ENCODE results near the gene DCAF7. TPM values are rescaled to one million over a fixed set of nuclear protein-coding genes. Genes with fewer than 3 reads are reported as not detected.

DCAF7 gene
- total RNA-seq, 4 donors from 2014 or later = 24.9 to 45.2 (median 34.2) TPM

GRCh38 chr17:63523253-63523855 lies 26.9 kb upstream of the DCAF7 start, which contains the start of gene KCNH6:
Gene KCNH6 (plus strand): TSS chr17:63523358. CDS start chr17:63523414, 56 bp downstream.
- H3K27me3 ChIP-seq = peaks cover 0 to 62% (median 0%) of the 10 kb centered on the region in 4 donors
- peak within 1 kb of the TSS; percentile 24 to 42 (median 36) for H3K4me3 ChIP-seq
- H3K36me3 ChIP-seq = no peaks in the 10 kb centered on the region
- H3K9me3 ChIP-seq = no peaks in the 10 kb centered on the region
- TF ChIP-seq EP300 (IDR thresholded peaks at IDR 0.05) (no peak), POLR2A (IDR thresholded peaks at IDR 0.05; ENCODE audit: low read depth) (no peak), CTCF (IDR thresholded peaks at IDR 0.05) (no peak), POLR2AphosphoS5 (IDR thresholded peaks at IDR 0.05) (no peak)
- H3K4me1 ChIP-seq = peaks cover 0 to 13% (median 9%) of the 10 kb centered on the region in 4 donors
- no peak within 1 kb of the TSS for H3K27ac ChIP-seq (replicated peaks in 1 of 4)
- WGBS = 12% methylated on average over 32 of the region's 38 CpGs
- intact Hi-C loops (cut with DNase I) = no loop called here
- no peak for DNase-seq (ENCODE audit: extremely low spot score)

GRCh38 chr17:63524051-63524450 lies 26.2 kb upstream of the DCAF7 start:
- no peak overlapping the region for H3K4me3 ChIP-seq
- no peak for DNase-seq (ENCODE audit: extremely low spot score)

GRCh38 chr17:63525190-63525946 lies 24.9 kb upstream of the DCAF7 start:
- intact Hi-C loops (cut with DNase I) = no loop called here
- WGBS = 55% methylated on average over 6 of the region's 6 CpGs
- Histone ChIP-seq H3K27ac (replicated peaks in 1 of 4) (no peak overlapping the region), H3K4me3 (no peak overlapping the region), H3K4me1 (peaks cover 0 to 13% (median 9%) of the 10 kb centered on the region in 4 donors), H3K27me3 (peaks cover 0 to 51% (median 0%) of the 10 kb centered on the region in 4 donors), H3K9me3 (no peaks in the 10 kb centered on the region), H3K36me3 (no peaks in the 10 kb centered on the region)
- no peak for TF ChIP-seq POLR2AphosphoS5 (IDR thresholded peaks at IDR 0.05)
- no peak for TF ChIP-seq CTCF (IDR thresholded peaks at IDR 0.05)
- no peak for TF ChIP-seq EP300 (IDR thresholded peaks at IDR 0.05)
- TF ChIP-seq POLR2A (IDR thresholded peaks at IDR 0.05; ENCODE audit: low read depth) = no peak
- no peak for DNase-seq (ENCODE audit: extremely low spot score)

More at GRCh38 chr17:63524051-63524450, 26.2 kb upstream of the DCAF7 start:
- Histone ChIP-seq H3K4me1 (peaks cover 0 to 13% (median 9%) of the 10 kb centered on the region in 4 donors), H3K9me3 (no peaks in the 10 kb centered on the region), H3K36me3 (no peaks in the 10 kb centered on the region), H3K27ac (replicated peaks in 1 of 4) (no peak overlapping the region), H3K27me3 (peaks cover 0 to 55% (median 0%) of the 10 kb centered on the region in 4 donors)
- WGBS = 90% methylated on average over 14 of the region's 14 CpGs
- TF ChIP-seq POLR2A (IDR thresholded peaks at IDR 0.05; ENCODE audit: low read depth) (no peak), CTCF (IDR thresholded peaks at IDR 0.05) (no peak), POLR2AphosphoS5 (IDR thresholded peaks at IDR 0.05) (no peak), EP300 (IDR thresholded peaks at IDR 0.05) (no peak)
- intact Hi-C loops (cut with DNase I) = no loop called here

- no peak for TF ChIP-seq EP300 (IDR thresholded peaks at IDR 0.05)
- TF ChIP-seq POLR2A (IDR thresholded peaks at IDR 0.05; ENCODE audit: low read depth) = no peak
- TF ChIP-seq CTCF (IDR thresholded peaks at IDR 0.05) = no peak
- TF ChIP-seq POLR2AphosphoS5 (IDR thresholded peaks at IDR 0.05) = no peak
- Histone ChIP-seq H3K36me3 (no peaks in the 10 kb centered on the region), H3K4me1 (peaks cover 0 to 13% (median 9%) of the 10 kb centered on the region in 4 donors), H3K27me3 (peaks cover 0 to 42% (median 0%) of the 10 kb centered on the region in 4 donors), H3K27ac (replicated peaks in 1 of 4) (no peak overlapping the region), H3K9me3 (no peaks in the 10 kb centered on the region), H3K4me3 (no peak overlapping the region)
- 76% methylated on average over 5 of the region's 5 CpGs for whole genome bisulfite sequencing
- intact Hi-C loops (cut with DNase I) = no loop called here
- DNase-seq (ENCODE audit: extremely low spot score) = no peak
These were observed 23.4 kb upstream of the DCAF7 start for GRCh38 chr17:63526861-63527260.
